NCI-H128 (cell line): ENCODE results near the gene PRR7.
A peak's percentile ranks its signal among the peaks of the same experiment; 100 is the strongest.
"Not testable (repeated sequence)": the region's sequence is repeated elsewhere in the genome, so short reads cannot be mapped to it uniquely, and the experiment has no call there.

Experiments
- DNase-seq: peaks from one replicate; lab custom pipeline; 2025; ENCODE audit not compliant: unreplicated experiment; lab: John Stamatoyannopoulos, UW

PRR7 gene, protein sequence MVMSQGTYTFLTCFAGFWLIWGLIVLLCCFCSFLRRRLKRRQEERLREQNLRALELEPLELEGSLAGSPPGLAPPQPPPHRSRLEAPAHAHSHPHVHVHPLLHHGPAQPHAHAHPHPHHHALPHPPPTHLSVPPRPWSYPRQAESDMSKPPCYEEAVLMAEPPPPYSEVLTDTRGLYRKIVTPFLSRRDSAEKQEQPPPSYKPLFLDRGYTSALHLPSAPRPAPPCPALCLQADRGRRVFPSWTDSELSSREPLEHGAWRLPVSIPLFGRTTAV

DNA sequence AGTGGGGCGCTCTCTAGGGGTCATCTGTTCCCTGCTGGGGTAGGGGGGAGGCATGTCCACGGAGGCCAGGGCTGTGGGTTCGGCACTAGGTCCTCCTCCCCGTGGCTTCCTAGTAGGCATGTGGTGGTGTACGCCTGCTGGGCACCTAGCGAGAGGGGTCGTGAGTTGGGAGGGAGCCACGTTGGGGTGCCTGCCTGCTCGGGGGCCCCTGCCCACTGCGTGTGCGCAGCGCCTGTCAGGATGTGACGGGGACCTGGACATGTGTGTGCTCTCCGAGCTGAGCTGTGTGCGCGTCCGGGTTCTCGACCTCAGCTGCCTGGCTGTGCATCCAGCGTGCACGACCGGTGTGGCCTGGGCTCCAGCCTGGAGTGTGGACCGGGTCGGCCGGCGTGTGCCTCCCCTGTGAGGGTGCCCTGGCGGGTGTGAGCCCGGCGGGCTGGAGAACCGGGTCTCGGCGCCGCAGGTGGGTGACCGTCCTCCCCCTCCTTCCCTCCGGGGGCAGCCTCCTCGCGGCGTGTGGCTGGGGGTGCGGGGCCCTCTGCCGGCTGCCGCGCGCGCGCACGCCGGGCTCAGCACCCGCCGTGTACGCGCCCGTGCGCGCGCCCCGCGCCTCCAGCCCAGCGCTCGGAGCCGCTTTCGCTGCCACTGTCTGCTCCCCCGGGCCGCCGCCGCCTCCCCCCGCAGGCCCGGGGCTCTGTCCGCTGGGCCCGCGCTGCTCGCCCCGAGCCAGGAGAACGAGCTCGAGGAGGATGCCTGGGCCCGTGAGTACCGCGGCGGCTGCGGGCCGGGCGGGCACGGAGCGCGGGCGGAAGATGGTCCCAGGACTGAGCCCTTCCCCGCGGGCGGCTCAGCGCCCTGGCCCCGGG lies at the start of gene PRR7:
Gene PRR7 (plus strand): TSS at position 615 of the 866 bp plus-strand sequence. CDS start 8,254 bp downstream, outside the sequence.
- peak; percentile 26 for DNase-seq

DNA sequence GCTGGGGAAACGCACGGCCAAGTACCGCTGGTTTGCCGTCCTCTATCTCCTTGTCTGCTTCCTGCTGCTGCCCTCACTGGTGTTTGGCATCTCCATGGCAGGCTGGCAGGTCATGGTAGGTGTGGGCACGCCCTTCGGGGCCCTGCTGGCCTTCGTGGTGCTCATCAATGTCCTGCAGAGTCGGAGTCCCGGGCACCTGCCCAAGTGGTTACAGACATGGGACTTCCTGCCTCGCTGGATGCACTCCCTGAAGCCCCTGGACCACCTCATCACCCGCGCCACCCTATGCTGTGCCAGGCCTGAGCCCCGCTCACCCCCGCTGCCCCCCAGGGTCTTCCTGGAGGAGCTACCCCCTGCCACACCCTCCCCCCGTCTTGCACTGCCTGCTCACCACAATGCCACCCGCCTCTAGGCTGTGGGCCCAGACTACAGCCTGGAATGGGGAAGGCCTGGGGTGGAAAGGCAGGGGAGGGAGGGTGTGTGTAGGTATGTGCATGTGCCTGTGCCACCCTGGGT lies 48.7 kb upstream of the PRR7 start:
- DNase-seq, result no peak

DNA sequence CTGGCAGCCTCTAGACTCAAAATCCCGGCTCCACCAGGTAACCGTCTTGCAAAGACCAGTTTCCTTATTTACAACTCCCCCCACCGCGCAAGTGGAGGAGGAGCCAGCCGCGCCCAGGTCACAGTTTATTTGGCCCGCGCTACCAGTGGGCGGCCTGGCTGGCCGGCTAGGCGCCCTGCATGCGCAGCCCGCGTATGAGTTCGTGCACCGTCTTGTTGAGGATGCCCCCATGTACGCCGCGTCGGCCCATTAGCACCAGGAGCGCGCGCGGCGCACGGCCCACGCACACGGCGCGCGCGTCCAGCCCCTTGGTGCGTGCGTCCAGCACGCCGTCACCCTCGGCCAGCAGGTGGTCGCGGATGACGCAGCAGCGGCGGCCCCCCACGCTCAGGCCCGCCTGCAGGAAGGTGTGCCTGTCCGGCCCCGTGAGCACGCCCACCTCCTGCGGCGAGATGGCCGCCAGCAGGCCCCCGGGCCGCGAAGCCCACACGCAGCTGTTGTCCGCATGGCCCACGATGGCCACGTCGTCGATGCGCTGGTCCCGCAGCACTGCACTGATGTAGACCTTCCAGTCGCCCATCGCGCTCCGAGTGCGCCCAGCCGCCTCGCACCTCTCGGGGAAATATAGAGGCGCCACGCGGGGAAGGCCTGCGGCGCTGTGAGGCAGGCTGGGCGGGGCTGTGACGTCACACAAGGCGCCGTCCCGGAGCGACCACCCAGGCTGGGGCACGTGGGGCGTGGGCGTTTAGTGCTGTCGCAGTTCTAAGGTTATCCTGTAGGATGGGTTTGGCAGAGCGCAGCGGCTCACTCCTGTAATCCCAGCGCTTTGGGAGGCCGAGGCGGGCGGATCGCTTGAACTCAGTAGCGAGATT lies 46.4 kb upstream of the PRR7 start, which contains the start of gene PFN3:
Gene PFN3 (minus strand): TSS at position 665 of the 872 bp plus-strand sequence. CDS start 85 bp downstream, at position 580.
- no peak for DNase-seq

DNA sequence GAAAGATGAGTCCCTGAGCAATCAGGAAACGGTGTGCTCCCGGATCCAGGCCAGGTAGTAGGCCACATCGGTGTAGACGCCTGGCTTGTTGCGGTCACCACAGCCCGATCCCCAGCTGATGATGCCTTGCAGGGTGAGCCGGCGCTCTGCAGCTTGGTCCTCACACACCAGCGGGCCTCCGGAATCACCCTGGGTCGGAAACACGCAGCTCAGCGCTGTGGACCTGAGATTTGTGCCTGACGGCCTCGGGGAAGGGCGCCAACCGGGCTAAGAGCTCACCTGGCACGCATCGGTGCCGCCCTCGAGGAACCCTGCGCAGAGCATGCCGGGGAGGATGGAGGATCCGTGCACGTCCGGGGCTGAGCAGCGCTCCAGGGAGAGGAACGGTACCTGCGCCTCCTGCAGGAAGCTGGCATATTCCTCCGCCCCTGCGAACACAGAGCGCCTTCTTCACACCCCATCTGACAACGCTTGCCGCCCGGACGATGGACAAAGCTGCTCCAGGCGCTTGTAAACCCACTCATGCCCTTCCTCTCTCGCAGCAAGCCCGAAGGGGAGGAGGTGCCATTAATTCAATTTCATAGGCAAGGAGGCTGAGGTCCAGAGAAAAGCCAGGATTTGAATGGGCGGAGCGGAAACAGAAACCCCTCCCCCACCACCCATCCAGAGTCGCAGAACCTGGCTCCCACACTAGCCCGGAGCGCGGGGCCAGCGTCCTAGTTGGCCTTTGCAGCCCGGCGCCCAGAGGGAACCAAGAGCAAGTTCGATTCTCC lies 44.2 kb upstream of the PRR7 start:
- DNase-seq, result peak; percentile 69

DNA sequence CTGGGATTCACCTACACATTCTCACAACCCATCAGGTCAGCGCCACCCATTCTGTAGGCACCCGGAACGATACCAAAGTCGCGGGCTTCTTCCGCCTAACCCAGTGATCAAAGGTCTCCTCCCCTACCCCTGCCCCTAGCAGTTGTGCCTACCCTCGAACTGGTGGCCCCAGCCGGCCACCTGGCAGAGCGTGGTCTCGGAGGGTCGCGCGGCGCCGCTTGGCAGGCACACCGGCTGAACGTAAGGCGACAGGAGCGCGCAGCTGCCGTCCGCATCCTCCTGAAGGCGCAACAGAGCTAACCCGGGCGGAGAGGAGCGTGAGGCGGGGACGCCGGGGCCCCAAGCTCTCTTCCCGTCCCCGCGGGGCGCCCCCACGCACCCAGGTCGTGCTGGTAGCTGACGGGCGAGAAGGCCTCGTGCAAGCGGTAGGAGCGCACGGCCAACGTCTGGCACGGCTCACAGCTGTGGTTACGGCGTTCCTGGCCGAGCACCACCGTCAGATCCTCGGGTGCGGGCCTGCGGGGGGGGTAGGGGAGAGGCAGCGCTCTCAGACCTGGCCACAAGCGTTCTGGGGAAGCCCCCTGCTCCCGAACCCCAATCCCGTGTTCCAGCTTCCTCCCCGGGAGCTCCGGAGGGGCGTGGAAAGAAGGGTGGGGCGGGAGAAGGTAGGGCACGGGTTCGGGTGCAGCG lies 43.4 kb upstream of the PRR7 start:
- peak; percentile 4 for DNase-seq

DNA sequence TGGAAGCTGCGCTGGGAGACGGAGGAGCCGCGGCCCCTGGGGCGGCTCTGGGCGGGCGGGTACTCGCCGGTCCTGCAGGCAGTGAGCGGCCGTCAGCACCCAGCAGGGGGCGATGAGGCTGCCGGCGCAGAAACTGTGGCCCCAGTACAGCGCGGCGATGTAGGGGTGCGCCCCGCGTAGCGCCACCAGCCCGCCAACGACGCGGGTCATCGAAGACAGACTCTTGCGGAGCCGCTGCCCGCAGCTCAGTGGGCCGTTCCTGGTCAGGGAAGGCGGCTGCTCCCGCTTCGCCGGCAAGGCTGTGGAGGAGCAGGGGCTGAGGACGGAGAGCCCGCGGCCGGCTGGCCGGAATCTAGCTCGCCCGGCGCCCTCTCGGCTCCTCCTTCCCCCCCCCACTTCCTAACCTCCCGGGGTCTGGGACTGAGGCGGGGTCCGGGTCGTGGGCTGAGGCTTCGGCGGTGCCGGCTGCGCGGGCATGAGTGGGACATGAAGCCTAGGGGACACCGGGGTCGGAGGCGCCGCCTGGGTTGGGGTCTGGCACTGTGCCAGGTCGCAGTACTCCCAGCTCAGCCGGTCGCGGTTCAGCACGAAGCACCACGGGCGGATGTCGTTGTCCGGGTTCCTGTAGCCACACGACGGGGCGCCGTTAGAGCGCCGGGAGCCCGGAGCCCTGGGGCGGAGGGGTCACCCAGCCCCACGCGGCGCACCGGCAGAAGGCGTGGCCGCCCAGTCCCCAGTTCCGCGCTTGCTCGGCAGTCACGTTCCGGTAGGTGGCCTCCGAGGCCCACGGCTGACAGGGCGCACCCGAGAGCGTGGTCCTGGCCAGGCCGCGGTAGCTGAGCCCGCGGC lies 42.6 kb upstream of the PRR7 start:
- peak; percentile 44 for DNase-seq

DNA sequence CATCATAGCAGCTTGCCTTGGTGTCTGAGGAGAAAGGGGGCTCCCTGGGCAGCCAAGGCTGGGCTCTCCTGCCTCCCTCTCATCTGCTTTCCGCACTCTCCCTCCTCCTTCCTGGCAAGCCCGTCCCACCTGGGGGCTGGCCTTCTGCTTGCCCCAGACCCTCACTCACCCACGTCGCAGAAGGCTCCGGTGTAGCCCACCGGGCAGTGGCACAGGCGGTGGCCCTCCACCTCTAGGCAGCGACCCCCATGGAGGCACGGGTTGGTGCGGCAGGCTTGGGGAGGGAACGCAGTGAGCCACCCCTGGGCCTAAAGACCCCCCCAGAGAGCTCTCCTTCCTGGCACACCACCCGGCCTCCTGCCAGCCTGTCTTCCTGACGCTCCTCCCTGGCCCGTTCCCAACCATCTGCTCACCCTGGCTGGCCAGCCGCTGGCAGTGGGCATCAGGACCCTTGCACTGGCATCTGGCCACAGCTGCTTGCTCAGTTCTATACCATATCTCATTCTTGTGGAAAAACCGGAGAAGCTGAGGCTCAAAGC lies 41.9 kb upstream of the PRR7 start:
- no peak for DNase-seq

DNA sequence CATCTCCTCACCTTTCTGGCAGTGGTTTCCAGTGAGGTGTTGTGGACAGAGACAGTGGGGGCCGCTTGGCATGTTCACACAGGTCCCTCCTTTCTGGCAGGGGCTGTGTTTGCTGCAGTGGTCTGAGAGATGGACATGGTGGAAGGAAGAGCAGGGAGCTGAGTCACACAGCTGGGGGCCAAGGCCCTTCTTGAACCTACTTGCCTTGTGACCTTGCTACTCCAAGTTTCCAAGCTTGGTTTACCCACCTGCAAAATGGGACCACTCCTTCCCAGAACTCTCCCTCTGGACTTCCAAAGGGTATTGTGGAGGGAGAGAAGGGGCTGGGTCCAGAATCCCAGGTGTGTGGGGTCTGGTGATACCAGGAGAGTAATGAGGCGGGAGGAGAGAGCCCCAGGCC lies 41.3 kb upstream of the PRR7 start:
- DNase-seq, result no peak

DNA sequence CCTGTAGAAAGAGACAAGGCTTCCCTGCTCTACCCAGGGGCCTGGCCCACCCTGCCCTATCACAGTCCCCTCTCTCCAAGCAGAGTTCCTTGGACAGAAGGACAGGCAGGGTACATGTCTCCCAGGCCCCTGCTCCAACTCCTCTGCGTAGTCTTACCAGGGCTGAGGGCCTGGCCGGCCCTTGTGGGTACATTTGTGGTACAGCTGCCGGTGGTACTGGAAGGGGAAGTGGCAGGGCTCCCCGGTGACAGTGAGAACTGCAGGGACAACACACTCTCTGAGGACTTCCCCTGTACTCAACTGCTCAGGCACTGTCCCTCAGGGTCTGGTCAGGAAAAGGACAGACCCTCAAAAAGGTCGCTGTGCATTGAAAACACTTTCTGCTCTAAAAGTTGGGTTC lies 40.8 kb upstream of the PRR7 start:
- no peak for DNase-seq

DNA sequence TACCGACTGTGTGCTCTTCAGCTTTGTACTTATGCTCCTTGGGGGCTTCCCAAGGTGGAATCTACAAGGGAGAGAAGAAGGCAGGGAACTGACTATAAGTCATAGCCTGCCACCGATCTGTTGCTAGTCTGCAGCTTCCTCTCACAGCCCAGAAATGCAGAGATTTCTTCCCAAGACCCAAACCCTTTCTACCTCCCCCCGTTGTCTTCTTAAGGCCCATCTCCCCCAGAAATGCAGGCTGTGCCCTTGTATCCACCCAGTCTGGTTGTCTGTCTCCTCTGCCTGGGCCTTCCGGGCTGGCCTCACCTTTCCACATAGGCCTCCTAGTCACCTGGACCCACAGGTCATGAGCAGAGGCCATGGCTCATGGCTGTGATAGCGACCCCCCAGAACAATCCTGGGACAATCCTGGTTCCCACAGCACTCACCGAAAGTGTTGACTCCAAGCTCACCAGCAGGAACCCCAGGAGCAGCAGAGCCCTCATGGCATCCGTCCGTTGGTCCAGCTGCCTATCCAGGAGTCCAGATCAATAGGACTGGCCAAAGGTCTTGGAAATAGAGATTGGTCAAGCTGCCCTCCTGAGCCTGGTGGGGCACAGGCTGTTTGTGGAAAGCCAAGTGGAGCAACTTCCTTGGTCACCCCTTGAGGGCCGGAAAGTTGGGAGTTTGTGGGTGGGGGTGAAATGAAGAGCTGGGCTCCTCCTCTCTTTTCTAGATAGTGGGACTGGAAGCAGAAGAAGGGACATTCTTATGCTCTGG lies 37.4 kb upstream of the PRR7 start, which contains the start of gene F12:
Gene F12 (minus strand): TSS at position 522 of the 759 bp plus-strand sequence. CDS start 37 bp downstream, at position 485.
- DNase-seq, result no peak

DNA sequence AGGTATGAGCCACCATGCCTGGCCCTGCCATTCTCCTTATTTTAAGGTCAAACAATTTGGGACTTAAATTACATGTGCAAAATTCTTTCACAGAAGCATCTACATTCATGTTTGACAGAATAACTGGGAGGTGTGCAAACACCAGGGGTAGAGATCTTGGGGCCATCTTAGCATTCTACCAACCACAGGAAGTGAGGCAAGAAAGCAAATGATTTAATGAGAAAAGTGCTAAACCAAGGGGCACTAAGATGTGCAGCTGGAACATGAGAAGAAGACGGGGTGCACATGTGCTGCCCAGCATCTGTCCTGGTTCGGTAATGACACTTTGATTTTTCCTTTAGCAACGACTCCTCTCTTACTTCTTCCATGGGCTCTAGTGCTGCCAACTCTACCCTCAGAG lies 36.0 kb upstream of the PRR7 start:
- no peak for DNase-seq

DNA sequence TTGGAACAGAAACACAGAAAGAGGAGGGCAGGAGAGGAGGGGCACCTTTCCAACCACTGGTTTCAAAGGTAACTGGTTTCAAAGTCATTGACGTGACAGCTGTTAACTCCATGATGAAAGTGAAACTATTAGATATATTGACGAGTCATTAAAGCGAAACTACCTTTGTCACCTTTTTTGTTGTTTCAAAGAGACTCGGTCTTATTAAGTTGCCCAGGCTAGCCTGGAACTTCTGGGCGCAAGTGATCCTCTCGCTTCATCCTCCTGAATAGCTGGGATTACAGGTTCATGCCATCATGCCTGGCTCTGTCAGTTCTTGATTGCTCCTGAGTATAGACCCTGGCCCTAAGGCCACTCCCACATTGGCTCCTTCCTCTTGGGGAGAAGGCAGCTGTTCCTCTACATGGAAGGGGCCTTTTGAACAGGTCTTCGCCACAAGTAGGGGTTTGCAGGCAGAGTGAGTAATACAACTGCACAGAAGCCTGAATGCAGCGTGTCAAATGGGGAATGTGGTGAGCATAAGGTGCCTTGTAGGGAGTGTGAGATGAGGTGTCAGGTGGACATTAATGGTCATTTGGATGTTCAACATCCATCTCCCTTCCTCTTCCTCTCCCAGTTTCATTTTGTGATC lies 33.9 kb upstream of the PRR7 start:
- DNase-seq, result no peak

DNA sequence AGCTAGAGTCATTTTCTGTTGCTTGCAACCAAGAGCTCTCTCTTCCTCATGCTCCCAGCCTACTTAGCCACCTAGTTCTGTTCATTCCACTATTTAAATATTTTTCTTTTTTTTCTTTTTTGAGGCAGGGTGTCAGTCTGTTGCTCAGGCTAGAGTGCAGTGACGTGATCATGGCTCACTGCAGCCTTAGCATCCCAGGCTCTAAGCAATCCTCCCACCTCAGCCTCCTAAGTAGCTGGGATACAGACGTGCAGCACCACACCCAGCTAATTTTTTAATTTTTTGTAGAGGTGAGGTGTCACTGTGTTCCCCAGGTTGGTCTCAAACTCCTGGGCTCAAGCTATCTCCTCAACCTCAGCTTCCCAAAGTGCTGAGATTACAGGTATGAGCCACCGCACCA lies 32.1 kb upstream of the PRR7 start:
- DNase-seq, result no peak

DNA sequence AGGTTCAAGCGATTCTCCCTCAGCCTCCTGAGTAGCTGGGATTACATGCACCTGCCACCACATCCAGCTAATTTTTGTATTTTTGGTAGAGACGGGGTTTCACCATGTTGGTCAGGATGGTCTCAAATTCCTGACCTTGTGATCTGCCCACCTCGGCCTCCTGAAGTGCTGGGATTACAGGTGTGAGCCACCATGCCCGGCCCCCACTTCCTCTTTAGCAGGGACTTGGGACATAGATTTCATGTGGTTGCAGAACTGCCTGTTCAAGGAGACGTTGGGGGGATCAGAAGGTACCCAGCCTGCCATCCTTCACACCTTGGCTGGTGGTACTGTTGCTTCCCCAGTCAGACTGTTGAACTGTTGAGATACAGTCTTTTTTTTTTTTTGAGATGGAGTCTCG lies 29.5 kb upstream of the PRR7 start:
- not testable (repeated sequence) for DNase-seq

DNA sequence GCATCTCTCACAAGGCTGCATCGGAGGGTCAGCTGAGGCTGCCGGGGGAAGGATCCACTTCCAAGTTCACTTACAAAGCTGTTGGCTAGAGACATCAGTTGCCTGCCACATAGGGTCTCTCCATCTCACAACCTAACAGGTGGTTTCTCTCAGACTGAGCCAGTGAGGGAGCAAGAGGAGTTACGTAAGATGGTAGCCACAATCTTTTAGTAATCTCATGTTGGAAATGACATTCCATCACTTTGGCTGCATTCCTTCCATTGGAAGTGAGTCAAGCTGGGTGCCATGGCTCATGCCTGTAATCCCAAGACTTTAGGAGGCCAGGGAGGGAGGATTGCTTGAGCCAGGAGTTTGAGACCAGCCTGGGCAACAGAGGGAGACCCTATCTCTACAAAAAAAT lies 27.6 kb upstream of the PRR7 start:
- DNase-seq, result no peak

DNA sequence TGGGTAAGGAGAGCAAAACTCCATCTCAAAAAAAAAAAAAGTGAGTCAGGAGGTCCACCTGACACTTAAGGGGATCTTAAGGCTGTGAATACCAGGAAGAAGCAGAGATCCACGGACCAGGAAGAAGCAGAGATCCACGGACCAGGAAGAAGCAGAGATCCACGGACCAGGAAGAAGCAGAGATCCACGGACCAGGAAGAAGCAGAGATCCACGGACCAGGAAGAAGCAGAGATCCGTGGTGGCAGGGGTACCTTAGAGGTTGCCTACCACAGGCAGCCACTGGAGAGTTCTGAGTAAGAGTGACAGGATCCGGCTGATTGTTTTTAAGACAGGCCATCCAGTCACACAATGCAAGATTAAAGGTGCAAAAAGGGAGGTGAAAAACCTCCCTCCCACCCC lies 26.1 kb upstream of the PRR7 start:
- DNase-seq, result not testable (repeated sequence)
